SK-N-SH (cell line): ENCODE measurements around the gene F8.

Experiments
- EZH2phosphoT487 ChIP-seq: fragments of 200-600 bp; sonication (generic); IDR thresholded peaks from 2 replicates; pipeline ENCODE4 v1.6.1; 2017; ENCODE audit warnings: low read depth, mixed run types, mild to moderate bottlenecking, antibody characterized with exemption, moderate library complexity, borderline replicate concordance
- FOXM1 ChIP-seq: IDR thresholded peaks from 2 replicates; pipeline ENCODE4 v1.4.0; 2012; ENCODE audit warnings: low read depth, mild to moderate bottlenecking
- GATA2 ChIP-seq: sonication (generic); formaldehyde crosslinking; IDR thresholded peaks from 2 replicates; pipeline ENCODE4 v1.5.0; 2020; ENCODE audit warnings: mild to moderate bottlenecking, missing genetic modification reagents
- JUND ChIP-seq: IDR thresholded peaks from 2 replicates; pipeline ENCODE4 v1.4.0; 2012
- NFIC ChIP-seq: IDR thresholded peaks from 2 replicates; pipeline ENCODE4 v1.4.0; 2012; ENCODE audit warnings: borderline replicate concordance
- YY1 ChIP-seq: IDR thresholded peaks from 2 replicates; pipeline ENCODE4 v1.4.0; 2012; ENCODE audit warnings: low read depth, mild to moderate bottlenecking
- TF ChIP-seq, protein P1 (sequence below): fragments of 150-350 bp; IDR thresholded peaks from 2 replicates; pipeline ENCODE4 v1.6.1; 2017; ENCODE audit warnings: antibody characterized with exemption, low read length, low read depth, borderline replicate concordance
- TF ChIP-seq, protein P2 (sequence below): fragments of 200-600 bp; sonication (generic); IDR thresholded peaks from 2 replicates; pipeline ENCODE4 v1.6.1; 2017; ENCODE audit warnings: antibody characterized with exemption, mild to moderate bottlenecking, moderate library complexity
- TF ChIP-seq, protein P3 (sequence below): IDR thresholded peaks from 2 replicates; pipeline ENCODE4; 2012

DNA sequence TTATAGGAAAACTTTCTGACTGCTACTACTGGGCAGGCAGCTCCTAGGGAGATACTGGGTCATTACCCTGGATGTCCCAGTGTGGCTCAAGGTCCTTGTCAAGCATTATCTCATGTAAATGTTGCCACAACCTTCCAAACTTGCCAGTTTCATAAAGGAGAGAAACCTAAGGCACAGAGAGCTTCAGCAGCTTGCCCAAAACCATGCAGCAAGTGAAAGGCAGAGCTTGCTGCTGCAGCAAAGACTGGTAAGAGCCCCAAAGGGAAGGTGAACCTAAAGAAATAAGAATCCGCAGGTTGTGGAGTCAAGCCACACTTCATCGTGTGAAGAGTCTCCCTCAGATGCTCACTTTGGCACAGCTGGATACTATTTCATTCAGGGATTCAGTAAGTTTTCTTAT is 219.6 kb downstream of the F8 start:
- TF ChIP-seq, protein P1, sequence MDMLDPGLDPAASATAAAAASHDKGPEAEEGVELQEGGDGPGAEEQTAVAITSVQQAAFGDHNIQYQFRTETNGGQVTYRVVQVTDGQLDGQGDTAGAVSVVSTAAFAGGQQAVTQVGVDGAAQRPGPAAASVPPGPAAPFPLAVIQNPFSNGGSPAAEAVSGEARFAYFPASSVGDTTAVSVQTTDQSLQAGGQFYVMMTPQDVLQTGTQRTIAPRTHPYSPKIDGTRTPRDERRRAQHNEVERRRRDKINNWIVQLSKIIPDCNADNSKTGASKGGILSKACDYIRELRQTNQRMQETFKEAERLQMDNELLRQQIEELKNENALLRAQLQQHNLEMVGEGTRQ, result no peak
- no peak for TF ChIP-seq GATA2 (CRISPR knock-in tag)
- no peak for TF ChIP-seq JUND
- TF ChIP-seq YY1, result no peak
- no peak for TF ChIP-seq FOXM1
- TF ChIP-seq, protein P2, sequence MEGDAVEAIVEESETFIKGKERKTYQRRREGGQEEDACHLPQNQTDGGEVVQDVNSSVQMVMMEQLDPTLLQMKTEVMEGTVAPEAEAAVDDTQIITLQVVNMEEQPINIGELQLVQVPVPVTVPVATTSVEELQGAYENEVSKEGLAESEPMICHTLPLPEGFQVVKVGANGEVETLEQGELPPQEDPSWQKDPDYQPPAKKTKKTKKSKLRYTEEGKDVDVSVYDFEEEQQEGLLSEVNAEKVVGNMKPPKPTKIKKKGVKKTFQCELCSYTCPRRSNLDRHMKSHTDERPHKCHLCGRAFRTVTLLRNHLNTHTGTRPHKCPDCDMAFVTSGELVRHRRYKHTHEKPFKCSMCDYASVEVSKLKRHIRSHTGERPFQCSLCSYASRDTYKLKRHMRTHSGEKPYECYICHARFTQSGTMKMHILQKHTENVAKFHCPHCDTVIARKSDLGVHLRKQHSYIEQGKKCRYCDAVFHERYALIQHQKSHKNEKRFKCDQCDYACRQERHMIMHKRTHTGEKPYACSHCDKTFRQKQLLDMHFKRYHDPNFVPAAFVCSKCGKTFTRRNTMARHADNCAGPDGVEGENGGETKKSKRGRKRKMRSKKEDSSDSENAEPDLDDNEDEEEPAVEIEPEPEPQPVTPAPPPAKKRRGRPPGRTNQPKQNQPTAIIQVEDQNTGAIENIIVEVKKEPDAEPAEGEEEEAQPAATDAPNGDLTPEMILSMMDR, result no peak
- no peak for TF ChIP-seq NFIC
- no peak for TF ChIP-seq EZH2phosphoT487
- TF ChIP-seq, protein P3, sequence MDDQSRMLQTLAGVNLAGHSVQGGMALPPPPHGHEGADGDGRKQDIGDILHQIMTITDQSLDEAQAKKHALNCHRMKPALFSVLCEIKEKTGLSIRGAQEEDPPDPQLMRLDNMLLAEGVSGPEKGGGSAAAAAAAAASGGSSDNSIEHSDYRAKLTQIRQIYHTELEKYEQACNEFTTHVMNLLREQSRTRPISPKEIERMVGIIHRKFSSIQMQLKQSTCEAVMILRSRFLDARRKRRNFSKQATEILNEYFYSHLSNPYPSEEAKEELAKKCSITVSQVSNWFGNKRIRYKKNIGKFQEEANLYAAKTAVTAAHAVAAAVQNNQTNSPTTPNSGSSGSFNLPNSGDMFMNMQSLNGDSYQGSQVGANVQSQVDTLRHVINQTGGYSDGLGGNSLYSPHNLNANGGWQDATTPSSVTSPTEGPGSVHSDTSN, result no peak
